Measurements from ENCODE around the gene CD83. TPM values are rescaled to one million over a fixed set of nuclear protein-coding genes. Genes with fewer than 3 reads are reported as not detected.

CD83 gene
- total and polyA plus RNA-seq, 4 donors, result 1.00 to 9.6 (median 7.3) TPM

DNA sequence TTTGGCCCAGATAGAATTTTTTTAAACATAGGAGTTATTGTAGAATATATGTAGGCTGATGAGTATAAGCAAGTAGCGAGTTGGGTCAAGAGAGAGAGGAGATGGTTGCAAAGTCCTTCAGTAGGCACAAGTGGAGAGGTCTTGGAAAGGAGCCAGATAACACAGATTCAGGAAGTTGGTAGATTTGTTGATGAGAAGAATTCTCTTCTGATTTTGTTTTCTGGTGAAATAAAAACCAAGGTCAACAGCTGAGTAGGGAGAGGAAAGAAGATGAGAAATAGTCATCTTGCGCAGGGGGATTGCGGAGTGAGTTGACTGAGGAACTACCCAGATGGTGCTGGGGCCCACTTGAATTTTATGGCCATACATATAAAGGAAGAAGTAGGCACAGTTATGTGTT, 17.4 kb upstream of the CD83 start:
- 95 to 96% methylated on average over 3 of the region's 3 CpGs for WGBS, 2 donors
- ATAC-seq (ENCODE audit: low FRiP score), result no peak

DNA sequence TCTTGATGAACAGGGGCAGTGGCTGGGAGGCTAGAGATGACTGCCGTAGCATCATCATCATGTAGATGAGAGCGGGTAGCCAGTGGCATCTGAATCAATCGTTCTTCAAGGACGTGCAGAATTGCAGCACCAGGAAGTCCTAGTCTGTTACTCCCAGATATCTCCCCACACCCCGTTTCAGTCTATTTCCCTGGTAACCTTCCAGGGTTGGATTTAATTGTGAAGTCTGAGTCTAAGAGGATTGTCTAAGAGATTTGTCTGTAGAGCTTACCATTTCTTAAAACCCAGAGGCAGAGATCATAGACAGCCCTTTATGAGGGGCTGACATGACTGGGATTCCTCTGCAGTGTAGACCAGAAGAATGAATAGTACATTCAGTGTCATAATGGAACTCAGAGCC, 16.6 kb upstream of the CD83 start:
- no peaks in the 10 kb centered on the region for H3K9me3 ChIP-seq (ENCODE audit: control insufficient read depth, low read length)
- no peak overlapping the region for H3K4me3 ChIP-seq (ENCODE audit: low read length in 2 of 2)
- intact Hi-C loops (cut with DNase I), result no loop called here
- no peak for ATAC-seq (ENCODE audit: low FRiP score)
- no peak overlapping the region for H3K27ac ChIP-seq (ENCODE audit: low read depth in 1 of 2, low read length in 2 of 2)
- H3K4me1 ChIP-seq (ENCODE audit: control insufficient read depth in 1 of 2, insufficient read depth in 2 of 2, low read length in 2 of 2), result no peaks in the 10 kb centered on the region
- no peak for DNase-seq
- WGBS, 2 donors, result 84% methylated on average over 5 of the region's 5 CpGs
- no peaks in the 10 kb centered on the region for H3K27me3 ChIP-seq (ENCODE audit: control insufficient read depth in 1 of 2, insufficient read depth in 2 of 2, low read length in 1 of 2)
- no peaks in the 10 kb centered on the region for H3K36me3 ChIP-seq (ENCODE audit: control insufficient read depth in 1 of 2, insufficient read depth in 2 of 2, low read length in 1 of 2)

More for the DNA sequence above, 17.4 kb upstream of the CD83 start:
- intact Hi-C loops (cut with DNase I), result no loop called here
- DNase-seq, result no peak
- Histone ChIP-seq H3K27me3 (ENCODE audit: control insufficient read depth in 1 of 2, insufficient read depth in 2 of 2, low read length in 1 of 2) (no peaks in the 10 kb centered on the region), H3K4me1 (ENCODE audit: control insufficient read depth in 1 of 2, insufficient read depth in 2 of 2, low read length in 2 of 2) (no peaks in the 10 kb centered on the region), H3K4me3 (ENCODE audit: low read length in 2 of 2) (no peak overlapping the region), H3K27ac (ENCODE audit: low read depth in 1 of 2, low read length in 2 of 2) (no peak overlapping the region), H3K9me3 (ENCODE audit: control insufficient read depth, low read length) (no peaks in the 10 kb centered on the region), H3K36me3 (ENCODE audit: control insufficient read depth in 1 of 2, insufficient read depth in 2 of 2, low read length in 1 of 2) (no peaks in the 10 kb centered on the region)

GRCh38 chr6:14102383-14102782, 15.2 kb upstream of the CD83 start:
- WGBS, 2 donors, result 92 to 95% methylated on average over 3 of the region's 3 CpGs
- no peak overlapping the region for H3K27ac ChIP-seq (ENCODE audit: low read depth in 1 of 2, low read length in 2 of 2)
- ATAC-seq (ENCODE audit: low FRiP score), result no peak

DNA sequence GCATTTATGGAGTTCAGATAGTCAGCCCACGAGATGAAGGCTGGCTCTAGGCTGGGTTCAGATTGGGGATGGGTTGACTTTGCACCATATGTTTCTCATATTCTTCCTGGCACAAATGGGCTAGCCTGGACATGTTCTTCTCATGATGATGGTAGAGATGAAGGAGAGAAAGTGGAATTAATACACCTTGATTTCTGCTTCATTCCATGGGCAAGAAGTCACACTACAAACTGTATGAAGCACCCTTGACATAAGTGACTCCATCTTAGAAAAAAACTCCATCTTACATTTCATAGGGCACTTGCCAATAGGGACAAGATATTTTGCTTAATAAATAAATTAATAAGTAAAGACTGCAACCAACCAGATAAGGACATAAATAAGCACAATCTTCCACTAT, 12.0 kb upstream of the CD83 start:
- WGBS, 2 donors, result 63 to 79% methylated on average over 1 of the region's 1 CpG
- peaks cover 5% of the 10 kb centered on the region for H3K9me3 ChIP-seq (ENCODE audit: control insufficient read depth, low read length)
- intact Hi-C loops (cut with DNase I), result no loop called here
- H3K36me3 ChIP-seq (ENCODE audit: control insufficient read depth in 1 of 2, insufficient read depth in 2 of 2, low read length in 1 of 2), result no peaks in the 10 kb centered on the region
- no peak overlapping the region for H3K27ac ChIP-seq (ENCODE audit: low read depth in 1 of 2, low read length in 2 of 2)
- H3K4me3 ChIP-seq (ENCODE audit: low read length in 2 of 2), result no peak overlapping the region
- ATAC-seq (ENCODE audit: low FRiP score), result no peak
- H3K4me1 ChIP-seq (ENCODE audit: control insufficient read depth in 1 of 2, insufficient read depth in 2 of 2, low read length in 2 of 2), result no peaks in the 10 kb centered on the region
- peaks cover 0 to 3% of the 10 kb centered on the region in 2 donors for H3K27me3 ChIP-seq (ENCODE audit: control insufficient read depth in 1 of 2, insufficient read depth in 2 of 2, low read length in 1 of 2)
- no peak for DNase-seq

More at GRCh38 chr6:14102383-14102782, 15.2 kb upstream of the CD83 start:
- Histone ChIP-seq H3K36me3 (ENCODE audit: control insufficient read depth in 1 of 2, insufficient read depth in 2 of 2, low read length in 1 of 2) (no peaks in the 10 kb centered on the region), H3K9me3 (ENCODE audit: control insufficient read depth, low read length) (peaks cover 5% of the 10 kb centered on the region), H3K4me3 (ENCODE audit: low read length in 2 of 2) (no peak overlapping the region), H3K4me1 (ENCODE audit: control insufficient read depth in 1 of 2, insufficient read depth in 2 of 2, low read length in 2 of 2) (no peaks in the 10 kb centered on the region), H3K27me3 (ENCODE audit: control insufficient read depth in 1 of 2, insufficient read depth in 2 of 2, low read length in 1 of 2) (no peaks in the 10 kb centered on the region)
- intact Hi-C loops (cut with DNase I), result no loop called here
- DNase-seq, result no peak

GRCh38 chr6:14107000-14107399, 10.6 kb upstream of the CD83 start:
- Histone ChIP-seq H3K4me3 (ENCODE audit: low read length in 2 of 2) (no peak overlapping the region), H3K36me3 (ENCODE audit: control insufficient read depth in 1 of 2, insufficient read depth in 2 of 2, low read length in 1 of 2) (no peaks in the 10 kb centered on the region), H3K9me3 (ENCODE audit: control insufficient read depth, low read length) (peaks cover 5% of the 10 kb centered on the region), H3K4me1 (ENCODE audit: control insufficient read depth in 1 of 2, insufficient read depth in 2 of 2, low read length in 2 of 2) (no peaks in the 10 kb centered on the region), H3K27ac (ENCODE audit: low read depth in 1 of 2, low read length in 2 of 2) (no peak overlapping the region), H3K27me3 (ENCODE audit: control insufficient read depth in 1 of 2, insufficient read depth in 2 of 2, low read length in 1 of 2) (peaks cover 0 to 3% of the 10 kb centered on the region in 2 donors)
- DNase-seq (no peak), ATAC-seq (ENCODE audit: low FRiP score) (no peak)
- intact Hi-C loops (cut with DNase I), result no loop called here

- no peaks in the 10 kb centered on the region for H3K36me3 ChIP-seq (ENCODE audit: control insufficient read depth in 1 of 2, insufficient read depth in 2 of 2, low read length in 1 of 2)
- intact Hi-C loops (cut with DNase I), result no loop called here
- no peak overlapping the region for H3K27ac ChIP-seq (ENCODE audit: low read depth in 1 of 2, low read length in 2 of 2)
- no peak for ATAC-seq (ENCODE audit: low FRiP score)
- no peaks in the 10 kb centered on the region for H3K4me1 ChIP-seq (ENCODE audit: control insufficient read depth in 1 of 2, insufficient read depth in 2 of 2, low read length in 2 of 2)
- no peak for DNase-seq
- H3K9me3 ChIP-seq (ENCODE audit: control insufficient read depth, low read length), result peaks cover 5% of the 10 kb centered on the region
- H3K4me3 ChIP-seq (ENCODE audit: low read length in 2 of 2), result no peak overlapping the region
- peaks cover 0 to 3% of the 10 kb centered on the region in 2 donors for H3K27me3 ChIP-seq (ENCODE audit: control insufficient read depth in 1 of 2, insufficient read depth in 2 of 2, low read length in 1 of 2)
- 88 to 89% methylated on average over 5 of the region's 5 CpGs for WGBS, 2 donors
Measured at GRCh38 chr6:14107711-14108494, 9.7 kb upstream of the CD83 start.

GRCh38 chr6:14108571-14109410, 8.8 kb upstream of the CD83 start:
- DNase-seq (peak in 1 of 2 donors; percentile 80), ATAC-seq (ENCODE audit: low FRiP score) (peak; percentile 69)
- no peak overlapping the region for H3K4me3 ChIP-seq (ENCODE audit: low read length in 2 of 2)
- H3K9me3 ChIP-seq (ENCODE audit: control insufficient read depth, low read length), result peaks cover 5% of the 10 kb centered on the region
- intact Hi-C loops (cut with DNase I), result no loop called here
- H3K4me1 ChIP-seq (ENCODE audit: control insufficient read depth in 1 of 2, insufficient read depth in 2 of 2, low read length in 2 of 2), result no peaks in the 10 kb centered on the region
- H3K36me3 ChIP-seq (ENCODE audit: control insufficient read depth in 1 of 2, insufficient read depth in 2 of 2, low read length in 1 of 2), result no peaks in the 10 kb centered on the region
- 67 to 68% methylated on average over 14 of the region's 14 CpGs for WGBS, 2 donors
- H3K27ac ChIP-seq (ENCODE audit: low read depth in 1 of 2, low read length in 2 of 2), result no peak overlapping the region
- H3K27me3 ChIP-seq (ENCODE audit: control insufficient read depth in 1 of 2, insufficient read depth in 2 of 2, low read length in 1 of 2), result peaks cover 0 to 3% of the 10 kb centered on the region in 2 donors

GRCh38 chr6:14109411-14109826, 8.2 kb upstream of the CD83 start:
- ATAC-seq (ENCODE audit: low FRiP score), result no peak
- Histone ChIP-seq H3K4me3 (ENCODE audit: low read length in 2 of 2) (no peak overlapping the region), H3K4me1 (ENCODE audit: control insufficient read depth in 1 of 2, insufficient read depth in 2 of 2, low read length in 2 of 2) (no peaks in the 10 kb centered on the region)

More at GRCh38 chr6:14109411-14109826, 8.2 kb upstream of the CD83 start:
- peaks cover 0 to 3% of the 10 kb centered on the region in 2 donors for H3K27me3 ChIP-seq (ENCODE audit: control insufficient read depth in 1 of 2, insufficient read depth in 2 of 2, low read length in 1 of 2)
- 80 to 87% methylated on average over 4 of the region's 4 CpGs for WGBS, 2 donors
- no peak overlapping the region for H3K27ac ChIP-seq (ENCODE audit: low read depth in 1 of 2, low read length in 2 of 2)
- intact Hi-C loops (cut with DNase I), result no loop called here
- no peaks in the 10 kb centered on the region for H3K36me3 ChIP-seq (ENCODE audit: control insufficient read depth in 1 of 2, insufficient read depth in 2 of 2, low read length in 1 of 2)
- DNase-seq, result no peak
- H3K9me3 ChIP-seq (ENCODE audit: control insufficient read depth, low read length), result peaks cover 5% of the 10 kb centered on the region

Measured in aorta (tissue), 5 donors.